Medulla oblongata (tissue), 1 donor: ENCODE data around the gene FHAD1.

Experiments
- DNase-seq: peaks from one replicate; pipeline ENCODE4 v3.0.0-alpha.2; 2015; ENCODE audit errors: extremely low spot score

FHAD1 gene

GRCh38 chr1:15218287-15219279, 28.4 kb upstream of the FHAD1 start:
- DNase-seq, result no peak

GRCh38 chr1:15219280-15220023, 27.6 kb upstream of the FHAD1 start:
- no peak for DNase-seq

- no peak for DNase-seq
These were observed 27.0 kb upstream of the FHAD1 start for GRCh38 chr1:15220024-15220392.

- DNase-seq, result no peak
These were observed 26.1 kb upstream of the FHAD1 start for GRCh38 chr1:15220825-15221431.

- no peak for DNase-seq
These were observed 24.2 kb upstream of the FHAD1 start for GRCh38 chr1:15222653-15223303.

GRCh38 chr1:15224259-15224869, 22.7 kb upstream of the FHAD1 start:
- peak; percentile 27 for DNase-seq

- no peak for DNase-seq
These were observed 22.0 kb upstream of the FHAD1 start for GRCh38 chr1:15224974-15225373.

GRCh38 chr1:15225461-15225860, 21.6 kb upstream of the FHAD1 start:
- no peak for DNase-seq

GRCh38 chr1:15226388-15227255, 20.4 kb upstream of the FHAD1 start:
- no peak for DNase-seq

GRCh38 chr1:15229707-15230131, 17.3 kb upstream of the FHAD1 start:
- DNase-seq, result no peak

- DNase-seq, result peak; percentile 55
These were observed 15.3 kb upstream of the FHAD1 start for GRCh38 chr1:15231714-15232201.

GRCh38 chr1:15233689-15234088, 13.3 kb upstream of the FHAD1 start:
- DNase-seq, result no peak

GRCh38 chr1:15236321-15236721, 10.7 kb upstream of the FHAD1 start:
- DNase-seq, result no peak

GRCh38 chr1:15236746-15237145, 10.3 kb upstream of the FHAD1 start:
- DNase-seq, result no peak

GRCh38 chr1:15238789-15239188, 8.2 kb upstream of the FHAD1 start:
- DNase-seq, result no peak

- no peak for DNase-seq
These were observed 4.3 kb upstream of the FHAD1 start for GRCh38 chr1:15242766-15243165.

GRCh38 chr1:15243275-15244043, 3.6 kb upstream of the FHAD1 start:
- no peak for DNase-seq

- no peak for DNase-seq
These were observed 2.2 kb upstream of the FHAD1 start for GRCh38 chr1:15244813-15245212.

GRCh38 chr1:15245593-15246360, 1.2 kb upstream of the FHAD1 start:
- peak; percentile 47 for DNase-seq
